Measurements from ENCODE around the gene AMBRA1.
"Not testable (repeated sequence)": the region's sequence is repeated elsewhere in the genome, so short reads cannot be mapped to it uniquely, and the experiment has no call there.

AMBRA1 gene

DNA sequence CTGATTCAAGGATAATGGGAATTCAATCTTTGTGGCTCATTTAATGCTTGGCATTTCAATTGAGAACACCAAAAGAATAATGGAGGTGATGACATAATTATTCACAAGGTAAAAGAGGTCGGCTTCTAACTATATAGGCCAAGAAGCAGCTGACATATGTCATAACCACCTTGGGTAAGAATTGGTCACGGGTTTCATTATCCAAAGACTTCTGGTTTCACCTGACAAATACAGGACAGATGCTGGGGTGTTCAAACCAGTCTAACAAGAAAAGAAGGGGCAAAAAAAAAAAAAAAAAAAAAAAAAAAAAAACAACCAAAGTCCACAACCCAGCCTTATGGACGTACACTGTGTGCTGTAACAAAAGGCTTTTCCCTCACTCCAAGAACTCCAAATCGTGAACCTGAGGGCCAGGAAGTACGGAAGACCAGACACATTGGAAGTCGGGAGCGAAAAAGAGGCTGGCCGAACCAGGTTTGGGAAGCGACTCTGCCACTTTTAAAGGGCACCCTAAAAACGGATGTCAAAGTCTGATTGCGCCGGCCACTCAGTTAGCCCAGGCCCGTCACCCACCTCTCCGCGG lies 22.8 kb upstream of the AMBRA1 start:
- peak; percentile 9 for DNase-seq (ENCODE audit: low read depth)

DNA sequence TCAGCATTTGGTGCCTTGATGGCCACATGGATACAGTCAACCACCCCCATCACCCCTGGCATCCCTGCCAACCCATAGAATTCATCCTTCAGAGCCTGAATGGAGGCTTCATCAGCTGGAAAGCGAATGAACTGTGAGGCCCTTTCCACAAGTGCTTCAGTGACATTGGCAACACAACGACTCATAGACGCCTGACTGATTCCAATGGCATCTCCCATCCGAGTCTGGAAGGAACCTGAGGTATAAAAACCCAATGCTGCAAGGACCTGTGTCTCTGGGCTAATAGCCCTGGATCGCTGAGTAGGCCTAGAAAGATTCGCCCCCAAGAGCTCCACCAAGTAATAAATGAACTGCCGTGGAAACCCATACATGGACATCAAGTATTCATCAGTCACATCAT lies 21.9 kb upstream of the AMBRA1 start:
- peak; percentile 53 for DNase-seq (ENCODE audit: low read depth)

DNA sequence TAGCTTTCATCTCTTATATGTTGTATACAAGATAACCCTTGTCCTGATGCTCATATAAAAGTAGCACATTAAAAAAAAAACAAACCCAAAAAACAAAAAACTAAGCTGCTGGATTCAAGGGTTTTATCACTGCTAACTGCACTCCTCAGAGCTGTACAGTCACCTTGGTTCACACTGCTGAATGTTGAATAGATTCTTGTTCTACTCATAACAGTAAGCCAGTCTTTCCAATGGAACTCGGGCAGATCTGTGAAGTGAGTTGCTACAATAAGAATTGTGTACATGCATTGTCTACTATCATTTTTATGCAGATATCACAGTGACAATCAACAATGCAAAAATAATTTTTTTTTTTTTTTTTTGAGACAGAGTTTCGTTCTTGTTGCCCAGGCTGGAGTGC lies 18.5 kb upstream of the AMBRA1 start:
- no peak for DNase-seq (ENCODE audit: low read depth)

DNA sequence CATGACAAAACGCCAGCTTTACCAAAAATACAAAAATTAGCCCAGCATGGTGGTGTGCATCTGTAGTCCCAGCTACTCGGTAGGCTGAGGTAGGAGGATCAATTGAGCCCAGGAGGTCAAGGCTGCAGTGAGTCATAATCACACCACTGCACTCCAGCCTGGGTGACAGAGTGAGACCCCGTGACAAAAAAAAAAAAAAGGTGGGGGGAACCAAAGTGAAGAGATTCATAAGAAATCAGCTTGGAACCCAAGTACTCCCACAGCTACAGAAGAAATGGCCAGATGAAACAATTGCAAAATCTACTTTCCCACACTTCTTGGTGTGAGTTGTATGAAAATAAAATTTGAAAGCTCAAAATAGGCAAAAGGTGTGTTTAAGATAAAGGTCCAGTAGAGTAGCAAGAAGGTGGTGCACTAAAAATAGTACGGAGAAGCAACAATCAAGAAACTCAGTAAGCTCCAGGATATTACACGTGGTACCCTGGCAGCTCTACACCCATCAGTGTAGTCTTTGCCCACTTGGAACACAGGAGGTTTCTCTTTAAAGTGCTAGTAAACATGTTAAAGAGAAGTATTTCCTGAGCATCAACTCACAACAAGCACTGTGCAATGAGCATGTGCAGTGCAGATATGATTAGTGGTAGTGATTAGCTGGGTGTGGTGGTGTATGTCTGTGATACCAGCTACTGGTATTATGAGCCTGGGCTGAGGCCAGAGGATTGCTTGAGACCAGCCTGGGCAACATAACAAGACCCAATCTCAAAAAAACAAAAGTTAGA lies 17.9 kb upstream of the AMBRA1 start:
- DNase-seq (ENCODE audit: low read depth) = no peak

DNA sequence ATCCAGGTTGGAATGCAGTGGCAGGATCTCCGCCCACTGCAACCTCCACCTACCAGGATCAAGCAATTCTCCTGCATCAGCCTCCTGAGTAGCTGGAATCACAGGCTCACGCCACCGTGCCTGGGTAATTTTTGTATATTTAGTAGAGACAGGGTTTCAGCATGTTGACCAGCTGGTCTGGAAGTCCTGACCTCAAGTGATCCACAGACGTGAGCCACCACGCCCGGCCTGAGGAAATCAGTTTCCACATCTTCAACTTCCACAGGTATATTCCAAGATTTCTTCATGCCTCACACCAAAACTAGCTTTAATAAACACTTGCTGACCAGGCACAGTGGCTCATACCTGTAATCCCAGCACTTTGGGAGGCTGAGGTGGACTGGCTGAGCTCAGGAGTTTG lies 15.6 kb upstream of the AMBRA1 start:
- no peak for DNase-seq (ENCODE audit: low read depth)

DNA sequence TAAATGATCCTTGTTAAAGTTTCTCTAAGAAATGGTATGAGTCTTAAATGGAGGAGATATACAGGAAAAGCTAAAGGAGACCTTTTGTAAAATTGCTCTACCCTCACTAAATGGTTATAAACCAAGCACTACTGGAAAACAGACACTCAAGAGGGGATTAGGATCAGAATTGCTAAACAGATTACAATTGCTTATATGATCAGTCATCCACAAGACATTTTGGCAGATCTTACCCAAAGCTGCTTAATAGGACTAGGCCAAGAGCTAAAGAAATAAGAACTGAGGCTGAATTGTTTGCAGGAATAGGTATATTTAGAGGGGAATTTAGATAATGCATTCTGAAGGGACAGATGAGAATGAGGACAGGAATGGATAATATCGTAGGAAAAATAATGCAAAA lies 13.7 kb upstream of the AMBRA1 start:
- DNase-seq (ENCODE audit: low read depth) = no peak

DNA sequence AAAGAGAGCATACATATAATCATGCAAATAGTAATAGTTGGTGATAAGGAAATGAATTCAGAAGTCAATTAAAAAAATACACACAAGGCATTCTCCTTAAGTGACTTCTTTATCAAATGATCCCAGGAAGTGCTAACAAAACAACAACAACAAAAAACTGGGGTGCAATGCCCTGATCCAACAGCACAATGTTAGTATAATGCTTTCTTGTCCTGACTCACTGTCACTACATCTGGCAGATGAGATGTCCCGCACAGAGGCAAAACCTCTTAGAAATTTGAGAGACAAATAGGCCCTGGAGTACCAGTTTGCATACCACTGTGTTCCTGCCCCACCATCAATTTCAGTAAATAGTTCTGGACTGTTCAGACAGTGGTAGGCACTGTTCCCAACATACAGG lies 11.0 kb upstream of the AMBRA1 start:
- no peak for DNase-seq (ENCODE audit: low read depth)

DNA sequence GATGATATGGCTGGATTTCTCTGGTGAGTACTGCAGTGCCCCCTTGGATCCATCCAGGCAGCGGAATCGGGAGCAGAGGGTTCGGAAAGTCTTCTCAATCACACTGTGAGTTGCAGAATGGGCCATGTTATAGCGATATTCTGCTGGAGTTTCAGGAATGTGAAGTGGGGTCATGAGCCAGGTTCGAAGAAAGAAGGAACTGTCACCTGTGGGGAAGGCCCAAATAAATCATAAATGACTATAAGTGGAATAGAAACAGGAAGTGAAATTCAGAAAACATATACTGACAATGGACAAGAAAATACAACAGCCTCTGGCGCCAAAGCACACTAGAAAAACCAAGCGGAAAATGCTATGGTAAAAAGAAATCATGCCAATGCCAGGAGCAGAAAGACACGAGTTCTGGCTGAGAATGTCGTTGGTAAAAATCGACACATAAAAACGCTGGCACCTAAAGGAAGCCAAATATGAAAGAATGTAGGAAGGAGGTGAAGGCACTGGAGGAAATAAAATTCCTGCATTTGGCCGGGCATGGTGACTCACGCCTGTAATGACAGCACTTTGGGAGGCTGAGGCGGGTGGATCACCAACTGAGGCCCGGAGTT lies 10.0 kb upstream of the AMBRA1 start:
- no peak for DNase-seq (ENCODE audit: low read depth)

DNA sequence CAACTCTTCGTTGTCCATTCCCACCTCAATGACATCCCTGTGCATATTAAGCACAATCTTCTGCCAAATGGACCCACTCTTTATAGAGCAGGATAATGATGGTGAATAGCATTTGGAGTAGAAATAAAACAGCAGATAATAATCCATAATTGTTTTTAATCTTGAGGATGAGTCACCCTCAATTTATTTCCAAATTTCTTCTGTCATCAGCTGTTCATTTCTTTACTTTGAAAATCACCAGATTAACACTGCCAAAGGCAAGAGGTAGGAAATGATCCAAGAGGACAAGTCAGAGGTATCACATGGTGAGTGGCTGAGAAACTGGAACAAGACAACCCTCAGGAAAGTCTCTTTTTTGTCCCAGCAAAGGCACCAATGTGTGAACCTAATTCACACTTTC lies 7.3 kb upstream of the AMBRA1 start:
- DNase-seq (ENCODE audit: low read depth) = no peak

DNA sequence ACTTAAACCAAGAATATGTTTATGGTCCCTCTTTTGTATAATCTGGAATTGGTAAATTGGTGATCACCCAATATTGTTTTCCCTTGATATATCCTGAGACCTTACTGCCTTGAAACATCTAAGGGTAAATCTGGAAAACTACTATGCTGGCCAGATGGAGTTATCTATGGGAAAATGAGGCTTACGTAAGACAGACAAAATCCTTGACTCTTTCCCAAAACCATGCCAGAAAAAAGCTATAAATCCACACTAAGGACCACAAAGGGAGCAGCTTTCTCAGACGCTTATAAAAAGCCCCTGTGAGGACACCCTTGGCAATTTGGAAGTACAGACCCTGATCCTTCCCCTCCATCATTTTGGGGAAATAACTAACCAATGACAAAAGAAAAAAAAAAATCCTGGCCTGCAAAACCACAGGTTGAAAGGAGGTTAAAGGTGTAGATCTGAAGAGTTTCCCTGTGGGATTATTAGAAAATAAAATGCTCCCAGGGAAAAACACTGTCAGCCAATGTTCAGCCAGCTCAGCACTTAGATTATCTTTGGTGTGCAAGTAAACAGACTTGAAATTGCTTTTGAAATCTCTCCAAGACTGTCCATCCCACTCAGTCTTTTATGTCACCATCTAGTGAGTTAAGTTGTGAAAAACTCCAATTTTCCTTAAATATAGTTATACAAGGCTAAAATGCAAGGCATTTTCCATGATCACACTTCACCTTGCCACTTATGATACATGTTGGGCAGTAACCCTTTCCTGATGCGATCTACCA lies 6.6 kb upstream of the AMBRA1 start:
- DNase-seq (ENCODE audit: low read depth) = no peak

DNA sequence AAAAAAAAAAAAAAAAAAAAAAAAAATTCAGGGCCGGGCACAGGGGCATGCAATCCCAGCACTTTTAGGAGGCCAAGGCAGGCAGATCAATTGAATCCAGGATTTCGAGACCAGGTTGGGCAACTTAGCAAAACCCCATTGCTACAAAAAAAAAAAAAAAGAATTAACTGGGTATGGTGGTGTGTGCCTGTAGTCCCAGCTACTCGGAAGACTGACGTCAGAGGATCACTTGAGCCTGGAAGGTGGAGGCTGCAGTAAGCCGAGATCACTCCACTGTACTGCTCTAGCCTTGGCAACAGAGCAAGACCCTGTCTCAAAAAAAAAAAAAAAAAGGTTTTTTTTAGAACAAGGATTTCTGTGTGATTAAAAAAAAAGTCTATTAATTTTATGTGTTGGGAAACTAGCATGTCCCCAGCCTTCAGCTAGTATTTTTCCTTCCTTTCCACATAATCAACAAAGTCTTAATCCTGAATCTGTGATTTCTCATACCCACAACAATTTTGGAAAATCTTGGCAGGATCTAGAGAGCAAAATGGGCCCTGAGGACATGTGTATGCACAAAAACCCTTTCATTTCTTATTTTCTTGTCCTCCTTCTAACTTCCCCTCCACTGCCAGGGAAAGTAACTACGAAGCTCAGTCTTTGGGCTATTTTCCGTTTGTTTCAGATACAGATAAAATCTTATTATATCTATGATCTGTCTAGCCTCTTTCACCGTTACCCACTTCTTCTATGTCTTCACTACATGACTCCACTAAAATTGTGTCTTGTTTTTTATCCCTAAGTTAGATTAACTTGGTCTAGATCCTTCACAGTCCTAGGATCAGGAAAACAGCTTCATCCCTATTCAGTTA lies 5.7 kb upstream of the AMBRA1 start:
- DNase-seq (ENCODE audit: low read depth) = no peak

DNA sequence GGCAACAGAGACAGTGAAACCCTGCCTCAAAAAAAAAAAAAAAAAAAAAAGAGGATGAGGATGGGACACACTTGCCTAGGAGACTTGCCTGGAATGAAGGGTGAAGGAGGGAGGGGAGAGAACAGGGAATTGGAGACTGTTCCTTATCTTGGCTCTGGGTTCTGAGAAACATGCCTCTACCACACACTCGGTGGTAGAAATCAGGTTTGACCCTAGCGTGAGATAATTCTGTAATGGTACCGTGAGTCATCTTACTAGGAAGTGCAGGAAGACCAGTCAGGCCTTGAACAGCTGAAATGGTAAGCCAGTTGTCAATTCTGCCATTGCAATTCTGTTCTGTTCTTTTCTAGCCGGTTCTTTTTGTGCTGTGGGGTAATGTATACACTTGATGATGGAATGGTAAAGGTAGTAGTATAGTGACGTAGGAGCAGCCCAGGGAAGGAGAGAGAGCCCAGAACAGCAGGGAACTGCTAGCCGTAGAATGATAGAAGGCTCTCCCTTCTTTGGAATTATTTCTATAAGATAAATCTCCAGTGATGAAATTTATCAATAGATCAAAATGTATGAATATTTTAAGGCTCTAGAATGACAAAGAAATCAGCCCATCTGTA lies 3.9 kb upstream of the AMBRA1 start:
- DNase-seq (ENCODE audit: low read depth) = peak; percentile 39

DNA sequence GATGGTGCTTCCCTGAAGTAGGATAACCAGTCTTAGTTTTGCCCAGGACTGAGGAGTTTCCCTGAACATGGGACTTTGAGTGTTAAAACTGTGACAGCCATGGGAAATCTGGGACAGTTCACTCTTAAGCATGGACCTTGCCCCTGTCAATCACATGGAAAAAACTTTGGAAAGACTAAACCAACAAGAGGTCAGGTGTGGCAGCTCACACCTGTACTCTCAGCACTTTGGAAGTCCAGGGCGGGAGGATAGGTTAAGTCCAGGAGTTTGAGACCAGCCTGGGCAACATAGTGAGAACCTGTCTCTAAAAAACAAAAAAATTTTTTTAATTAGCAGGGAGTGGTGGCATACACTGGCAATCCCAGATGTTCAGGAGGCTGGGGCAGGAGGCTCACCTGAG lies 3.3 kb upstream of the AMBRA1 start:
- DNase-seq (ENCODE audit: low read depth) = no peak

DNA sequence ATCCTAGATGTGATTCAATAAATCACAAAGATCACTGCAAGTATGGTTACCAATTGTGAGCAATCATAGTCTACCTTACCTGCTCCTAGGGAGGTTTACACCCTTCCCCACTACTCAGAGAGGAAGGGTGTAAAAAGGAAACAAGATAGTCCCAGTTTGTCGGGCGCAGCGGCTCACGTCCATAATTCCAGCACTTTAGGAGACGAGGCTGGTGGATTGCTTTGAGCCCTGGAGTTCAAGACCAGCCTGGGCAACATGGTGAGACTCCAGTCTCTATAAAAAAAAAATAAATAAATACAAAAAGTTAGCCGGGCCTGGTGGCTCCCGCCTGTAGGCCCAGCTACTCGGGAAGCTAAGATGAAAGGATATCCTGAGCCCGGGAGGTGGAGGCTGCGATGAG lies 962 bp upstream of the AMBRA1 start:
- DNase-seq (ENCODE audit: low read depth) = no peak

DNA sequence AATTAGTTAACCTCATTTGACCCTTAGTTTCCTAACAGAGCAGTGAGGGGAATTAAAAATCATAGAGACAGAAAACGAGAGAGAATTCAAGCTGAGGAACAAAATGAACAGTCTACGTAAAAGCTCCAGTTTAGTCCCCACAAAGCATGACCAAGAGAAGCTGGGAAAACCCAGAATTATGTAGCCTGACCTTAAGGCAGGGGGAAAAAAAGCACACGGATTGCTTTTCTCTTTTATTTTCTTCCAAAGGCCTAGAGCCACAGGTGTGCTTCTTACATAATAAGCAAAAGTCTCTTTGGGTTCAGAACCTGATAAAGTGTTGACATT lies 514 bp upstream of the AMBRA1 start:
- DNase-seq (ENCODE audit: low read depth) = no peak

DNA sequence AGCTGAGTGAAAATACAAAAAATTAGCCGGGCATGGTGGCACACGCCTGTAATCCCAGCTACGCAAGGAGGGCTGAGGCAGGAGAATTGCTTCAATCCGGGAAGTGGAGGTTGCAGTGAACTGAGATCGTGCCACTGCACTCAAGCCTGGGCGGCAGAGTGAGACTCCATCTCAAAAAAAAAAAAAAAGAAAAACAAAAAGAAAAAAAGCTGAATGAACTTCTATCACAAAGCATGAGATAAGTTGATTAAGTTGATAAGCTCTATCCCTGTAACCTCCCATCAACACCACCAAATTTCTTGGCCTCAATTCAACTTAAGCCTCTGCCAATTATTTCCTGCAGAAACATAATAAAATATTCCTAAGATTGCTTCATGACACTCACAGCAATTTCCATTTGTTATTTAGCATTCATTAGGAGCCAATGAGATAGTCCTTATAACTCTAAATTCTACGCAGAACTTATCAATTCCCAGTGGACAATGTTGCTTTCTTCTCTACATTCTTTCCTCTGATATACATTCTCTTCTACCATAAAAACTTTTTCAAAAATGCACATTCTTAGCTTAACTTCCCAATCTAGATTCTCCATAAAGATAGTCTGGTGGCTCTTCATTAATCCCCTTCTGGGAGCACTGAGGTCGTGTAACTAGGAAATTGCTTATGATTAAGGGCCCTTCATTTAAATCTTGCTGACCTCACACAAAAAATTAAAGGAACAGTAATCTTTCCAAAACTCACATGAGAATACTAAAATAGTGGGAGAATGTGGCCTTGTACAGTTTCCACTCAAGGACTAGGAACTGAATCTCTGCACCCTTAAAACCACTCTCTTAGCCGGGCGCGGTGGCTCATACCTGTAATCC lies 2.9 kb downstream of the AMBRA1 start:
- DNase-seq (ENCODE audit: low read depth) = peak; percentile 23

DNA sequence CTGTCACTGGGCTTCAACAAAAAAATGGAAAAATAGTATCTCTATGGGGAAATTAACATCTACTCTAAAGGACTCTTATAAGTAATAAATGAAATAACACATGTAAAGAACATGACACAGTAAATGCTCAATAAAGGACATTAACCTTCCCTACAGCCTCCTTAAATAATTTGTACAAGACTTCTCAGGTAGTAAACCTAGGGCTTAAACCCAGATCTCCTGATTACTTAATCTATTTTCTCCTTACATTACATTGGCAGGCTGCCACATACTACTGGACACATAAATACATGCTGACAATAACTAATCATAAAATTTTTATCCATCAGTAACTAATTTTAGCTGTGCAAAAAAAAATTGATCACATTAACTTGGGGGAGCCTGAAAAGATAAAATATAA lies 4.9 kb downstream of the AMBRA1 start:
- no peak for DNase-seq (ENCODE audit: low read depth)

DNA sequence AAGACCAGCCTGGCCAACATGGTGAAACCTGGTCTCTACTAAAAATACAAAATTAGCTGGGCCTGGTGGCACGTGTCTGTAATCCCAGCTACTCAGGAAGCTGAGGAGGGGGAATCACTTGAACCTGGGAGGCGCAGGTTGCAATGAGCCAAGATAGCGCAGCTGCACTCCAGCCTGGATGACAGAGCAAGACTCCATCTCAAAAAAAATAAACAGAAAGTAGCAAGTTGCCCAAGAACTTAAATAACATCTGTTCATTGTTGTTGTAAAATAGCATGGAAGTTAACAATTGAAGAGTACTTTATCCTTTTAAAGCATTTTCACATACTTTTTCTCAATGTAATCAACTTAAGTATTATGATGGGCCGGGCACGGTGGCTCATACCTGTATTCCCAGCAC lies 5.7 kb downstream of the AMBRA1 start:
- DNase-seq (ENCODE audit: low read depth) = no peak

DNA sequence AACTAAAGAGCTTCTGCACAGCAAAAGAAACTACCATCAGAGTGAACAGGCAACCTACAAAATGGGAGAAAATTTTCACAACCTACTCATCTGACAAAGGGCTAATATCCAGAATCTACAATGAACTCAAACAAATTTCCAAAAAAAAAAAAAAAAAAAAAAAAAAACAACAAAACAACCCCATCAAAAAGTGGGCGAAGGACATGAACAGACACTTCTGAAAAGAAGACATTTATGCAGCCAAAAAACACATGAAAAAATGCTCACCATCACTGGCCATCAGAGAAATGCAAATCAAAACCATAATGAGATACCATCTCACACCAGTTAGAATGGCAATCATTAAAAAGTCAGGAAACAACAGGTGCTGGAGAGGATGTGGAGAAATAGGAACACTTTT lies 10.3 kb downstream of the AMBRA1 start:
- DNase-seq (ENCODE audit: low read depth) = not testable (repeated sequence)

DNA sequence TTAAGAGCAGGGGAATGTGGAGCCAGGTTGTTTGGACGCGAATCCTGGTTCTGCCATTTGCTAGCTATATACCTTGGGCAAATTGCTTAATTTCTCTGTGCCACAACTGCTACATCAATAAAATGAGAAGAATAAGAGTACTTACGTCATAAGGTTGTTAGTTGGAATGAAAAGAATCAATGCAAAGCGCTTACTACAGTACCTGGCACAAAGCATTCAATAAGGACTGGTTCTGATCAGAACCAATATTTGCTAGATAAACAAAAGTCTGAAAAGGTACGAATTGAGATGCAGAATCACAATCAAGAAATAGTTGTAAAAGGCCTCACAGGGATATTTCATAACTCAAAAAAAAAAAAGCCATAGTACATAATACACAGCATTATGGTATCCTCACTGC lies 11.2 kb downstream of the AMBRA1 start:
- DNase-seq (ENCODE audit: low read depth) = no peak

DNA sequence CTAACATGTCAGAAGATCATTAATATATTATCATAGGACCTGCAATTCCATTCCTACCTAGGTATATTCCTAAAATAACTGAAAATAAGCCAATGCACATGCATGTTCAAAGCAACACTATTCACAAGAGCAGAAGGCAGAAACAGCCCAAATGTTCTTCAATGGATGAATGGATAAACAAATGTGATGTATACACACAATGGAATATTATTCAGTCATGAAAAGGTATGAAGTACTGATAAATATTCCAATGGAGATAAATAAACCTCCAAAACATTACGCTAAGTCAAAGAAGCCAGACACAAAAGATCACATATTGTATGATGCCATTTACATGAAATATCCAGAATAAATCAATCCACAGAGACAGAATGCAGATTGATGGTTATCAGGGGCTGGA lies 16.8 kb downstream of the AMBRA1 start:
- no peak for DNase-seq (ENCODE audit: low read depth)

Data from EH (cell line).